ENCODE data around the gene PHF13. TPM values are rescaled to one million over a fixed set of nuclear protein-coding genes. Genes with fewer than 3 reads are reported as not detected.

PHF13 gene
- total and polyA plus RNA-seq, 9 of the 15 experiments (the other 6 are each of a cell fraction or from before 2014, with no cell fraction given) = 1.8 to 36.1 (median 11.7) TPM

DNA sequence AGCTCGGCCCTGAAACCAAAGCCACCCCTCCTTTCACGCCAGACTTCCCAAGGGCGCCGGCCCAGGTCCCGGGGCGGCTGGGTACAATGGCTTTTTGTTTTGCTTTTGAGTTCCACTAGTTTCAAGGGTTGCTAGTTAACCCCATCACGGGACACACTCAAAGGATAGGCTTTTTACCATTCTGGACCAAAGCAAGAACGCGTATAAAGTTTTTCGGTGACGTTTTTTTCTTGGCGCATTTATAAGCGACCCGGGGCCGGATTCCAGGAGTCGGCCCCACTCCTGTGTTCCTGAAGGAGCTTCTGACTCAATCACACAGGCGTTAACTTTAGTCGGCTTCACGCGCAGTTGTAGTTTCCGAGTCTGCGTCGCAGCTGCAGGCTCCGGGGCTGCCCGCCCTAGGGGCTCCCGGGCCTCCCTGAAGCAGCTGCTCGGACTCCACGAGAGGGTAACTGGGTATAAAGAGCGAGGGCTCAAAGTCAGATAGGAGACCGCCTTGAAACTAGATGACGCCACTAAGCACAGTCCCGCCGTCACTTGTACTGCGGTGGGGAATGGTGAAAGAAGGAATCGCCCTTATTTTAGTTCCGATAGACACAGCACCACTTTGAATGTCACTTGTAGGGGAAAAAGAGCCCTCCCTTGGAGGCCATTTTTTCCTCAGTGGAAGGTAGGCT lies 10.2 kb upstream of the PHF13 start (continued):
- TF ChIP-seq BCLAF1 (IDR thresholded peaks at IDR 0.05; ENCODE audit: borderline replicate concordance in 1 of 2, control insufficient read depth in 1 of 2, low read depth in 2 of 2, low read length in 1 of 2) = no peak; a peak in 1 of 4 replicates
- no peak for TF ChIP-seq PYGO2 (tag; IDR thresholded peaks at IDR 0.05)
- no peak for TF ChIP-seq C11orf30 (IDR thresholded peaks at IDR 0.05; ENCODE audit: low read depth)
- TF ChIP-seq ZC3H8 (IDR thresholded peaks at IDR 0.05) = no peak
- no peak for TF ChIP-seq ZNF551 (CRISPR knock-in tag; IDR thresholded peaks at IDR 0.05)
- no peak for TF ChIP-seq PHTF2 (CRISPR knock-in tag; IDR thresholded peaks at IDR 0.05)
- no peak for TF ChIP-seq ZNF253 (CRISPR knock-in tag; conservative IDR thresholded peaks at IDR 0.05)
- no peak for TF ChIP-seq ZNF324 (CRISPR knock-in tag; IDR thresholded peaks at IDR 0.05)
- TF ChIP-seq FOSL1 (tag; conservative IDR thresholded peaks at IDR 0.05) = peak; percentile 79
- TF ChIP-seq FOXJ2 (tag; IDR thresholded peaks at IDR 0.05) = peak; percentile 61; the same call in 1 of the 2 replicates
- TF ChIP-seq ZNF184 (CRISPR knock-in tag; IDR thresholded peaks at IDR 0.05) = no peak
- no peak; the same call in 1 of the 2 replicates for TF ChIP-seq MIER1 (IDR thresholded peaks at IDR 0.05; ENCODE audit: low read depth)
- TF ChIP-seq ZNF217 (CRISPR knock-in tag; IDR thresholded peaks at IDR 0.05) = no peak
- TF ChIP-seq MAFF (IDR thresholded peaks at IDR 0.05; ENCODE audit: low read length) = no peak
- TF ChIP-seq KDM2B (CRISPR knock-in tag; IDR thresholded peaks at IDR 0.05) = 0 out of 2 replicates have a peak, but pooled peaks have one; percentile 39
- no peak for TF ChIP-seq HIVEP1 (CRISPR knock-in tag; IDR thresholded peaks at IDR 0.05)
- TF ChIP-seq EGR1 (conservative IDR thresholded peaks at IDR 0.05) = no peak
- no peak for TF ChIP-seq TAF15 (IDR thresholded peaks at IDR 0.05; ENCODE audit: low read depth, low read length)
- peak; percentile 67 for TF ChIP-seq CREB1 (IDR thresholded peaks at IDR 0.05)
- peak; percentile 70 for TF ChIP-seq CREB1 (CRISPR knock-in tag; IDR thresholded peaks at IDR 0.05)
- no peak for TF ChIP-seq STAG1 (CRISPR knock-in tag; IDR thresholded peaks at IDR 0.05; ENCODE audit: borderline replicate concordance)
- TF ChIP-seq MTA1 (IDR thresholded peaks at IDR 0.05; ENCODE audit: borderline replicate concordance) = 0 out of 2 replicates have a peak, but pooled peaks have one; percentile 18
- no peak for TF ChIP-seq TCF7 (IDR thresholded peaks at IDR 0.05; ENCODE audit: borderline replicate concordance)
- TF ChIP-seq SMARCC2 (IDR thresholded peaks at IDR 0.05; ENCODE audit: low read depth) = no peak; the same call in none of the 2 replicates
- TF ChIP-seq, protein P1, sequence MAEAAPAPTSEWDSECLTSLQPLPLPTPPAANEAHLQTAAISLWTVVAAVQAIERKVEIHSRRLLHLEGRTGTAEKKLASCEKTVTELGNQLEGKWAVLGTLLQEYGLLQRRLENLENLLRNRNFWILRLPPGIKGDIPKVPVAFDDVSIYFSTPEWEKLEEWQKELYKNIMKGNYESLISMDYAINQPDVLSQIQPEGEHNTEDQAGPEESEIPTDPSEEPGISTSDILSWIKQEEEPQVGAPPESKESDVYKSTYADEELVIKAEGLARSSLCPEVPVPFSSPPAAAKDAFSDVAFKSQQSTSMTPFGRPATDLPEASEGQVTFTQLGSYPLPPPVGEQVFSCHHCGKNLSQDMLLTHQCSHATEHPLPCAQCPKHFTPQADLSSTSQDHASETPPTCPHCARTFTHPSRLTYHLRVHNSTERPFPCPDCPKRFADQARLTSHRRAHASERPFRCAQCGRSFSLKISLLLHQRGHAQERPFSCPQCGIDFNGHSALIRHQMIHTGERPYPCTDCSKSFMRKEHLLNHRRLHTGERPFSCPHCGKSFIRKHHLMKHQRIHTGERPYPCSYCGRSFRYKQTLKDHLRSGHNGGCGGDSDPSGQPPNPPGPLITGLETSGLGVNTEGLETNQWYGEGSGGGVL (CRISPR knock-in tag; IDR thresholded peaks at IDR 0.05) = no peak
- TF ChIP-seq KLF13 (tag; IDR thresholded peaks at IDR 0.05; ENCODE audit: borderline replicate concordance, low read depth) = no peak
- TF ChIP-seq ZNF143 (CRISPR knock-in tag; IDR thresholded peaks at IDR 0.05) = 0 out of 2 replicates have a peak, but pooled peaks have one; percentile 5

Data from K562 (cell line).